22Rv1 (cell line): Measurements from ENCODE around the gene SLC2A4RG.

ENCODE experiments used
- CTCF ChIP-seq: fragments of 450-650 bp; IDR thresholded peaks from 2 replicates; pipeline ENCODE4 v1.5.1; 2017; ENCODE audit warnings: mild to moderate bottlenecking
- ZFX ChIP-seq: fragments of 450-650 bp; IDR thresholded peaks from 2 replicates; pipeline ENCODE4 v1.6.1; 2017; ENCODE audit warnings: antibody characterized with exemption, borderline replicate concordance

- TF ChIP-seq CTCF (no peak), ZFX (no peak)
Observed at GRCh38 chr20:63705232-63706026, 34.1 kb upstream of the SLC2A4RG start.
